Activated T-cell treated with anti-CD3 and anti-CD28 coated beads for 4 hours (primary cell): ENCODE data around the gene DOK7.
"Not testable (repeated sequence)": the region's sequence is repeated elsewhere in the genome, so short reads cannot be mapped to it uniquely, and the experiment has no call there.

Source experiments
- DNase-seq: peaks from one replicate; pipeline ENCODE4 v3.0.0-alpha.2; 2020

Gene DOK7

GRCh38 chr4:3444351-3445110, 18.6 kb upstream of the DOK7 start:
- no peak for DNase-seq

- DNase-seq = no peak
These were observed 17.8 kb upstream of the DOK7 start for GRCh38 chr4:3445111-3445820.

GRCh38 chr4:3445829-3446545, 17.1 kb upstream of the DOK7 start:
- DNase-seq = no peak

GRCh38 chr4:3446631-3447320, 16.3 kb upstream of the DOK7 start:
- no peak for DNase-seq

GRCh38 chr4:3447431-3448395, 15.4 kb upstream of the DOK7 start:
- DNase-seq = no peak

GRCh38 chr4:3449047-3449573, 14.0 kb upstream of the DOK7 start:
- DNase-seq = no peak

GRCh38 chr4:3449574-3450534, 13.3 kb upstream of the DOK7 start:
- no peak for DNase-seq

- DNase-seq = no peak
These were observed 12.5 kb upstream of the DOK7 start for GRCh38 chr4:3450643-3451042.

- DNase-seq = no peak
These were observed 11.2 kb upstream of the DOK7 start for GRCh38 chr4:3451956-3452355.

- no peak for DNase-seq
These were observed 10.7 kb upstream of the DOK7 start for GRCh38 chr4:3452376-3452775.

GRCh38 chr4:3455596-3455995, 7.5 kb upstream of the DOK7 start:
- DNase-seq = not testable (repeated sequence)

- DNase-seq = no peak
These were observed 4.7 kb upstream of the DOK7 start for GRCh38 chr4:3458371-3458770.

- DNase-seq = not testable (repeated sequence)
These were observed 4.0 kb upstream of the DOK7 start for GRCh38 chr4:3459156-3459555.

- DNase-seq = no peak
These were observed 2.2 kb upstream of the DOK7 start for GRCh38 chr4:3460926-3461325.

GRCh38 chr4:3461515-3462291, 1.4 kb upstream of the DOK7 start:
- DNase-seq = no peak

GRCh38 chr4:3462321-3462789, 751 bp upstream of the DOK7 start:
- no peak for DNase-seq

GRCh38 chr4:3463556-3464348, 646 bp downstream of the DOK7 start:
- no peak for DNase-seq

GRCh38 chr4:3464349-3464905, 1.3 kb downstream of the DOK7 start:
- no peak for DNase-seq
